Pancreas (tissue), 10 donors: ENCODE results near the gene IL18RAP. TPM values are rescaled to one million over a fixed set of nuclear protein-coding genes. Genes with fewer than 3 reads are reported as not detected.

Source experiments
- ATAC-seq, 4 donors: fragments of 200-7000 bp; cut with Tn5 transposase; one replicate each; pipeline versions ENCODE4 v1.8.0 to v1.9.1; 2020; ENCODE audit warnings: mild to moderate bottlenecking in 4 of 4, moderate library complexity in 4 of 4
- DNase-seq, 6 donors: peaks; one replicate each; pipeline ENCODE4 v3.0.0-alpha.2; 2020
- FAIRE-seq: peaks from 2 replicates; lab custom pipeline; 2012; peaks lifted over from hg19 to GRCh38; lab: Jason Lieb, UNC
- H3K27ac ChIP-seq, 4 donors: fragments of 200-600 bp; sonication (generic); 1 replicate in 3 of 4; 2 replicates in 1 of 4; pipeline versions ENCODE4 v1.5.0 to v1.8.0; 2020
- H3K27me3 ChIP-seq, 4 donors: fragments of 200-600 bp; one replicate each; pipeline ENCODE4 v1.8.0; 2021
- H3K36me3 ChIP-seq, 3 donors: fragments of 200-600 bp; sonication (generic) in 1 of 3; one replicate each; pipeline versions ENCODE4 v1.5.0 to v1.8.0; 2020 to 2021
- H3K4me1 ChIP-seq, 3 donors: fragments of 200-600 bp; one replicate each; pipeline ENCODE4 v1.8.0; 2021
- H3K4me3 ChIP-seq, 4 donors: fragments of 200-600 bp; sonication (generic) in 2 of 4; one replicate each; pipeline versions ENCODE4 v1.5.0 to v1.8.0; 2020 to 2021
- H3K9me3 ChIP-seq, 4 donors: fragments of 200-600 bp; one replicate each; pipeline ENCODE4 v1.8.0; 2021
- WGBS, 2 donors: extraction: QIAGEN DNeasy Blood & Tissue Kit; methylation state at CpG; one replicate each; pipeline ENCODE4 v1.1.7; 2013; 5-methylcytosine and 5-hydroxymethylcytosine counted together
- intact Hi-C, 3 donors: fragments of 100-400 bp; cut with DNase I; formaldehyde crosslinking; loops; one replicate each; pipeline versions ENCODE4 v1.11.1 to v1.14.2; 2022
- polyA plus RNA-seq, 2 donors: library from polyadenylated mRNA; stranded (reverse); fragments of 200-250 nt; gene quantifications; one replicate each; pipeline ENCODE4 v1.2.3, GENCODE V29; 2013
- total RNA-seq, 6 donors: library from RNA; stranded (reverse); fragmentation: NEBNext Ultra II Directional in 4 of 6; extraction: Animal tissue kit (Norgen Biotek cat#: 25700) in 4 of 6; gene quantifications; one replicate each; pipeline versions ENCODE4 v1.2.1 to v1.2.4, GENCODE V29; 2021 to 2023
- TF ChIP-seq, protein P1 (sequence below), 4 donors: fragments of 200-600 bp; sonication (generic) in 3 of 4; IDR thresholded peaks; one replicate each; pipeline versions ENCODE4 v1.5.0 to v1.8.0; 2021; ENCODE audit warnings: antibody characterized with exemption in 4 of 4
- donor health status: healthy with polysubstance abuse.
- donor health status: DM: no; HTN: no; CAD: no; lungs with moderate emphysema.
- donor health status: DM: no; HTN: no; CAD: no.
- donor health status: control.
- donor health status: control.
- donor health status: Bipolar disorder and iron deficiency.
- donor health status: DM: yes; HTN: yes; CAD: no.
- donor health status: DM: no; HTN: no; CAD: no.
- donor health status: DM: no; HTN: no; CAD: no.
- donor health status: DM: yes; HTN: yes; CAD: no.

IL18RAP gene
- total and polyA plus RNA-seq, 8 donors = 0.11 to 0.61 (median 0.24) TPM

DNA sequence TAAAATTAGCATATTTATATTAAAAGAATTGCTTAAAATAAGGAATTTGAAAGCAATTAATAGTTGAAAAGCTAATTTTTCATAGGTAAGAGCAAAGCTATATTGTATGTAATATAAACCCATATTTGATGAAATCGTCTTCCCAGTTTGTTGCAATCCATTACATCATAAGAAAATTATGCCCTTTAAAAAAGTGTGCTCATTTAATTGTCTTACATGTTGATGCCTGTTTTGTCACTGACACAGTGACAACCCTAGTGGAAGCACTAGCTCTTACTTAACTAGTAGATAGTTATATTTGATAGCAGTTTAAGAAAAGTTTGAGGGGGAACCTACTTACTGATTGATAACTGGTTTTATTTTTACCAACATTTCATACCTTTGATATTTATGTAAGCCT, 30.0 kb upstream of the IL18RAP start:
- TF ChIP-seq, protein P1, sequence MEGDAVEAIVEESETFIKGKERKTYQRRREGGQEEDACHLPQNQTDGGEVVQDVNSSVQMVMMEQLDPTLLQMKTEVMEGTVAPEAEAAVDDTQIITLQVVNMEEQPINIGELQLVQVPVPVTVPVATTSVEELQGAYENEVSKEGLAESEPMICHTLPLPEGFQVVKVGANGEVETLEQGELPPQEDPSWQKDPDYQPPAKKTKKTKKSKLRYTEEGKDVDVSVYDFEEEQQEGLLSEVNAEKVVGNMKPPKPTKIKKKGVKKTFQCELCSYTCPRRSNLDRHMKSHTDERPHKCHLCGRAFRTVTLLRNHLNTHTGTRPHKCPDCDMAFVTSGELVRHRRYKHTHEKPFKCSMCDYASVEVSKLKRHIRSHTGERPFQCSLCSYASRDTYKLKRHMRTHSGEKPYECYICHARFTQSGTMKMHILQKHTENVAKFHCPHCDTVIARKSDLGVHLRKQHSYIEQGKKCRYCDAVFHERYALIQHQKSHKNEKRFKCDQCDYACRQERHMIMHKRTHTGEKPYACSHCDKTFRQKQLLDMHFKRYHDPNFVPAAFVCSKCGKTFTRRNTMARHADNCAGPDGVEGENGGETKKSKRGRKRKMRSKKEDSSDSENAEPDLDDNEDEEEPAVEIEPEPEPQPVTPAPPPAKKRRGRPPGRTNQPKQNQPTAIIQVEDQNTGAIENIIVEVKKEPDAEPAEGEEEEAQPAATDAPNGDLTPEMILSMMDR (IDR thresholded peaks at IDR 0.05) = no peak
- DNase-seq = no peak
- no peaks in the 10 kb centered on the region for H3K4me1 ChIP-seq
- 25 to 30% methylated on average over 1 of the region's 1 CpG for WGBS, 2 donors
- H3K27ac ChIP-seq = no peak overlapping the region
- no peak for FAIRE-seq
- no peaks in the 10 kb centered on the region for H3K36me3 ChIP-seq
- ATAC-seq = no peak
- no peaks in the 10 kb centered on the region for H3K9me3 ChIP-seq
- H3K27me3 ChIP-seq = no peaks in the 10 kb centered on the region
- H3K4me3 ChIP-seq = no peak overlapping the region
- intact Hi-C loops = no loop called here

GRCh38 chr2:102396012-102396411, 26.9 kb upstream of the IL18RAP start:
- no peak for FAIRE-seq

DNA sequence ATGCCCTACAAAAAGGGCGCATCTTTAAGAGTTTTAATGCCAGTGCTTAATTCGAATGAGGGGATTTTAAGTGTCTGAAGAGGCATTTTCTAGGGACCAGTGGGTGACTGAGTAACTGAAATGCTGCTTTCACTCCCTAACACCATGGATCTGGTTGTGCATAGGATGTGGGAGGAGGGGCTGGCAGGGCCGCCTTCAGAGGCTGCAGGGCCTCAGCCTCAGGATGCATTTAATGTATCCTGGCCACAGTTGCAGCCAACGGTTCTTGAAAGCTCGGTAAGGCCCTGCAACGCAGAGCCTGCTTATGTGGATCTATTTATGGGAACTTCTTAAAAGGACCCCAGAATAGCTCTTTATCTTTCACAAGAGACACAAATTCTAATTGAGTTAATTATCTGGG, 25.8 kb upstream of the IL18RAP start:
- no peak for FAIRE-seq
- H3K9me3 ChIP-seq = no peaks in the 10 kb centered on the region
- ATAC-seq = no peak
- H3K4me1 ChIP-seq = no peaks in the 10 kb centered on the region
- WGBS, 2 donors = 80% methylated on average over 6 of the region's 6 CpGs
- no peak overlapping the region for H3K27ac ChIP-seq
- H3K36me3 ChIP-seq = no peaks in the 10 kb centered on the region
- H3K4me3 ChIP-seq = no peak overlapping the region
- intact Hi-C loops = no loop called here
- TF ChIP-seq, protein P1 (IDR thresholded peaks at IDR 0.05) = no peak
- no peak for DNase-seq
- H3K27me3 ChIP-seq = no peaks in the 10 kb centered on the region

More at GRCh38 chr2:102396012-102396411, 26.9 kb upstream of the IL18RAP start:
- Histone ChIP-seq H3K27ac (no peak overlapping the region), H3K4me3 (no peak overlapping the region), H3K9me3 (no peaks in the 10 kb centered on the region), H3K27me3 (no peaks in the 10 kb centered on the region), H3K4me1 (no peaks in the 10 kb centered on the region), H3K36me3 (no peaks in the 10 kb centered on the region)
- intact Hi-C loops = no loop called here
- 50 to 75% methylated on average over 2 of the region's 2 CpGs for whole genome bisulfite sequencing, 2 donors
- TF ChIP-seq, protein P1 (IDR thresholded peaks at IDR 0.05) = no peak
- DNase-seq (no peak), ATAC-seq (no peak)

DNA sequence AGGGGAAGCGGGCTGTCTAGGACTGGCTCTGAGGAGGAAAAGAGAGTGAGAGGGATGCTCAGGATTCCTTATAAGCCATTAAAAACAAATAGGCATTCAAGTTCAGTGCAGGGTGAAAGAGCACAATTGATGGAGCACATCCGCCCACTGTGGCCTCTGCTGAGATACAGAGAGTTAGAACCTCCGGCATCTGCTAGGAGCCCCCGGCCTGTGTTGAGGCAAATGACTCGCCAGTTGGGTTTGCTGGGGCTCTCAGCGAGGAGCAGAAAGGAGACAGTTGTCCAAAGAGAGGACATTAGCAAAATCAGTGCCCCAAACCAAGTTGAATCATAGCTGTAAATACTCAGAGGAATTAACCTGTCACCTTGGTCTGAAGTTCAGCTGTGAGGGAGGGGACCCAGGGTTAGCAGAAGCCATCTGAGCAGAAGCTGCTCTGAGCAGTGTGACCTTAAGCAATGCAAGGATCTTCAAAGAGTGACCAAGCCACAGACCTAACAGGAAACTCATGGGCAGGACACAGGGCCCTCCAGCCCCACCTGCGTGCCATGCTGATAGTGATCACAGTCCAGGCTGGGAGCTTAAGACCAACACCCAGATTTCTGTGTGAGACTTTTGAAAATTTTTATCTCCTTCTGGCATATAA, 23.3 kb upstream of the IL18RAP start:
- Histone ChIP-seq H3K27me3 (no peaks in the 10 kb centered on the region), H3K27ac (no peak overlapping the region), H3K36me3 (no peaks in the 10 kb centered on the region), H3K9me3 (no peaks in the 10 kb centered on the region), H3K4me1 (no peaks in the 10 kb centered on the region), H3K4me3 (no peak overlapping the region)
- 72 to 85% methylated on average over 7 of the region's 7 CpGs for WGBS, 2 donors
- no peak for FAIRE-seq
- intact Hi-C loops = no loop called here
- TF ChIP-seq, protein P1 (IDR thresholded peaks at IDR 0.05) = no peak
- ATAC-seq = no peak
- DNase-seq = no peak

- Histone ChIP-seq H3K27me3 (no peaks in the 10 kb centered on the region), H3K4me3 (no peak overlapping the region), H3K9me3 (no peaks in the 10 kb centered on the region), H3K36me3 (no peaks in the 10 kb centered on the region), H3K4me1 (no peaks in the 10 kb centered on the region), H3K27ac (no peak overlapping the region)
- TF ChIP-seq, protein P1 (IDR thresholded peaks at IDR 0.05) = no peak
- DNase-seq (no peak), FAIRE-seq (no peak), ATAC-seq (no peak)
- intact Hi-C loops = no loop called here
These were observed 21.5 kb upstream of the IL18RAP start for GRCh38 chr2:102401456-102401855.
